Mesothelial cell of epicardium (in vitro differentiated cells): Measurements from ENCODE around the gene SYNE1. TPM values are rescaled to one million over a fixed set of nuclear protein-coding genes. Genes with fewer than 3 reads are reported as not detected.

ENCODE experiments used
- DNase-seq, 2 experiments: peaks; one replicate each; pipeline ENCODE4 v3.0.0; 2021; ENCODE audit warnings: low spot score in 2 of 2; ENCODE audit not compliant: unreplicated experiment in 2 of 2
- H3K27ac Mint-ChIP-seq: 2 replicates; pipeline ENCODE4 v1.8.0; 2021; ENCODE audit warnings: mixed read lengths
- H3K27me3 Mint-ChIP-seq: 2 replicates; pipeline ENCODE4 v1.8.0; 2021; ENCODE audit warnings: low read depth, mixed read lengths
- H3K36me3 Mint-ChIP-seq: 2 replicates; pipeline ENCODE4 v1.8.0; 2021; ENCODE audit warnings: mixed read lengths
- H3K4me1 Mint-ChIP-seq: 2 replicates; pipeline ENCODE4 v1.8.0; 2021; ENCODE audit warnings: mixed read lengths
- H3K4me3 Mint-ChIP-seq: 2 replicates; pipeline ENCODE4 v1.8.0; 2021; ENCODE audit warnings: mild to moderate bottlenecking, moderate library complexity, mixed read lengths
- H3K9me3 Mint-ChIP-seq: 2 replicates; pipeline ENCODE4 v1.8.0; 2021; ENCODE audit warnings: mixed read lengths
- CTCF ChIP-seq: fragments of 200-600 bp; sonication (generic); IDR thresholded peaks from one replicate; pipeline ENCODE4 v1.5.0; 2021; ENCODE audit warnings: antibody characterized with exemption; ENCODE audit not compliant: unreplicated experiment
- total RNA-seq: library from RNA; stranded (reverse); gene quantifications from 3 replicates; pipeline ENCODE4 v1.2.1, GENCODE V29; 2021

The SYNE1 gene
- total RNA-seq, 1 donor from 2014 or later = 60.5 TPM

- Mint-ChIP-seq H3K4me3 (no peak overlapping the region), H3K36me3 (peaks cover 8% of the 10 kb centered on the region), H3K4me1 (peaks cover 16% of the 10 kb centered on the region), H3K27ac (peak overlapping the region; percentile 7), H3K27me3 (no peaks in the 10 kb centered on the region), H3K9me3 (no peaks in the 10 kb centered on the region)
- no peak for TF ChIP-seq CTCF
- DNase-seq = no peak
Measured at GRCh38 chr6:152268846-152269442, 368.2 kb downstream of the SYNE1 start.

GRCh38 chr6:152267967-152268845 is 369.0 kb downstream of the SYNE1 start:
- Mint-ChIP-seq H3K27me3 (no peaks in the 10 kb centered on the region), H3K9me3 (no peaks in the 10 kb centered on the region), H3K4me1 (peaks cover 10% of the 10 kb centered on the region), H3K36me3 (peaks cover 8% of the 10 kb centered on the region), H3K4me3 (no peak overlapping the region), H3K27ac (no peak overlapping the region)
- DNase-seq = no peak
- TF ChIP-seq CTCF = peak; percentile 64

GRCh38 chr6:152265651-152266050 is 371.5 kb downstream of the SYNE1 start:
- H3K27me3 Mint-ChIP-seq = no peaks in the 10 kb centered on the region
- no peak for TF ChIP-seq CTCF
- no peak overlapping the region for H3K4me3 Mint-ChIP-seq
- no peaks in the 10 kb centered on the region for H3K9me3 Mint-ChIP-seq
- no peak overlapping the region for H3K27ac Mint-ChIP-seq
- no peak for DNase-seq
- peaks cover 10% of the 10 kb centered on the region for H3K36me3 Mint-ChIP-seq
- H3K4me1 Mint-ChIP-seq = no peaks in the 10 kb centered on the region

GRCh38 chr6:152263582-152263981 is 373.6 kb downstream of the SYNE1 start:
- H3K9me3 Mint-ChIP-seq = peaks cover under 1% of the 10 kb centered on the region
- no peaks in the 10 kb centered on the region for H3K4me1 Mint-ChIP-seq
- H3K36me3 Mint-ChIP-seq = peaks cover 23% of the 10 kb centered on the region
- no peak for DNase-seq
- no peaks in the 10 kb centered on the region for H3K27me3 Mint-ChIP-seq
- H3K27ac Mint-ChIP-seq = no peak overlapping the region
- no peak overlapping the region for H3K4me3 Mint-ChIP-seq
- TF ChIP-seq CTCF = no peak

GRCh38 chr6:152261179-152261578 is 376.0 kb downstream of the SYNE1 start:
- no peak for TF ChIP-seq CTCF
- no peaks in the 10 kb centered on the region for H3K4me1 Mint-ChIP-seq
- DNase-seq = no peak
- peaks cover 41% of the 10 kb centered on the region for H3K36me3 Mint-ChIP-seq
- H3K27ac Mint-ChIP-seq = no peak overlapping the region
- H3K27me3 Mint-ChIP-seq = no peaks in the 10 kb centered on the region
- no peak overlapping the region for H3K4me3 Mint-ChIP-seq
- peaks cover 13% of the 10 kb centered on the region for H3K9me3 Mint-ChIP-seq
